Activated CD4-positive, alpha-beta T cell treated with anti-CD3 and anti-CD28 coated beads, Interleukin-2, amount 10 ng/mL, durations not matched to agents 7 days and 5 days (primary cell): ENCODE measurements around the gene ARID1B. TPM values are rescaled to one million over a fixed set of nuclear protein-coding genes. Genes with fewer than 3 reads are reported as not detected.

Experiments
- CTCF ChIA-PET: fragments of 350-600 bp; sonication (Branson Sonifier 250); formaldehyde crosslinking; loops from one replicate; lab custom pipeline; 2021; ENCODE audit warnings: antibody characterized with exemption; lab: Charles Lee
- POLR2A ChIA-PET: fragments of 350-600 bp; sonication (Branson Sonifier 250); formaldehyde crosslinking; loops from one replicate; lab custom pipeline; 2021; ENCODE audit warnings: antibody characterized with exemption; lab: Charles Lee
- DNase-seq: peaks from one replicate; pipeline ENCODE4 v3.0.0-alpha.2; 2020
- H3K27ac Mint-ChIP-seq: one replicate; pipeline ENCODE4 v1.8.0; 2021; ENCODE audit warnings: mild to moderate bottlenecking, moderate library complexity, mixed read lengths
- H3K27me3 Mint-ChIP-seq: one replicate; pipeline ENCODE4 v1.8.0; 2021; ENCODE audit warnings: mixed read lengths
- H3K36me3 Mint-ChIP-seq: one replicate; pipeline ENCODE4 v1.8.0; 2021; ENCODE audit warnings: low read depth, mixed read lengths
- H3K4me1 Mint-ChIP-seq: one replicate; pipeline ENCODE4 v1.8.0; 2021; ENCODE audit warnings: mixed read lengths
- H3K4me3 Mint-ChIP-seq: one replicate; pipeline ENCODE4 v1.8.0; 2021; ENCODE audit warnings: mild to moderate bottlenecking, moderate library complexity, mixed read lengths
- H3K9me3 Mint-ChIP-seq: one replicate; pipeline ENCODE4 v1.8.0; 2021; ENCODE audit warnings: mixed read lengths
- total RNA-seq, 2 experiments: library from RNA; stranded (reverse); gene quantifications; one replicate each; pipeline ENCODE4 v1.2.3, GENCODE V29; 2021

Gene ARID1B
- total RNA-seq, 2 experiments from 2014 or later: 76.8 to 89.6 TPM

DNA sequence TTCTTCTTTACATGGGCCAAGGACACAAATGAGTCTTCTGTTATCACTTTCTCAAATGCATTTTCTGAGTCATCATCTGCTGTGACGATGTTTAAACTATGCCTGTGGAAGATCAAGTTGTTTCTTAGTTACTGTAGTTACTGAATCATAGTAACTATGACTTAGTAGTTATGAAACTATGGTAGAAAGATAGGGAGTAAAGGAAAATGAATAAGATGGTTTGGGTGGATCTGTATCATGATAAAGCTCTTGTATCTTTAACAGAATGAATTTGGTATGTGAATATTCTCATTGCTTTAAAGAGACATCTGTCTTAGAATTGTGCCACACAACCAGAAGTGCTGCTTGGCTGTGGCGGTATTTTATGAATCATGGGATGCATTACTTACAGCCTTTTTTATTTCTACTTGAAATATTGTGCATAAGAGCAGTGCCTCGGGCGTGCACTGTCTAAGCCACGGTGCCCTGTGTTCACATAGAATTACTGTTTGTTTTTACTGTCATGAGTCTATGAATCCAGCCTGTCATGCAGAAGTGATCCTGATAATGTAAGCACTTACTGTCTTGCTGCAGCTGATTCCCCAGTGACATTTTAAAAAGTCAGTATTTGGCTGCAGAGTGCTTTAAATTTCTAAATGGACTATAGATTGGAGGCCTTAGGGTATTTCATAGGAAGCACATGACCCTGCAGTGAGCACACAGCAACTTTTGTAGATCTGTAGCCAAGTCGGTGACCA is 330.9 kb downstream of the ARID1B start:
- no peaks in the 10 kb centered on the region for H3K27me3 Mint-ChIP-seq
- no peak overlapping the region for H3K27ac Mint-ChIP-seq
- H3K9me3 Mint-ChIP-seq: no peaks in the 10 kb centered on the region
- no peak overlapping the region for H3K4me3 Mint-ChIP-seq
- POLR2A ChIA-PET: no interaction called here
- peaks cover 24% of the 10 kb centered on the region for H3K4me1 Mint-ChIP-seq
- peaks cover 22% of the 10 kb centered on the region for H3K36me3 Mint-ChIP-seq
- CTCF ChIA-PET: interaction anchor here (1.1 to 1.2 kb wide), 2 partner anchors 9 to 23 kb away, joined by 3 to 4 read pairs; no protein-coding TSS in a partner anchor
- DNase-seq: no peak

DNA sequence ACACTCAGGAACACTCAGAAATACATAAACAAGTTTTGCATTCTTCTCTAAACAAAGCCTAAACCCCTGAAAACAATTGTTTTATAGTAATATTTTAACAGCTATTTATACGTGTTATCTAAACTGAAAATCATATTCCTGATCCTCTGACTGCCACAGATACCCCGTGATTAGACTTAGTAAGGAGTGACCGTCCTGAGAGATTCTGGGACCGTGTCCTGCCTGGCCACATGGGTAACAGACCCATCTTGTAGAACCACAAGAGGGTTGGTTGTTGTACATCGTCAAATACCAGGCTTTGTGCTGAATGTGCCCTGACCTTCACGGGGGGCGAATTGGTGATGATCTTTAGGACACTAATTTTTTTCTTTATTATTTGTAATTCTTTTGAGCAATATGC is 331.7 kb downstream of the ARID1B start:
- H3K27ac Mint-ChIP-seq: no peak overlapping the region
- POLR2A ChIA-PET: no interaction called here
- CTCF ChIA-PET: interaction anchor here (1.2 kb wide), 1 partner anchor 22 kb away, joined by 4 read pairs; no protein-coding TSS in a partner anchor
- peaks cover 2% of the 10 kb centered on the region for H3K9me3 Mint-ChIP-seq
- no peak overlapping the region for H3K4me3 Mint-ChIP-seq
- H3K27me3 Mint-ChIP-seq: no peaks in the 10 kb centered on the region
- H3K4me1 Mint-ChIP-seq: peaks cover 24% of the 10 kb centered on the region
- H3K36me3 Mint-ChIP-seq: peaks cover 27% of the 10 kb centered on the region
- DNase-seq: no peak

DNA sequence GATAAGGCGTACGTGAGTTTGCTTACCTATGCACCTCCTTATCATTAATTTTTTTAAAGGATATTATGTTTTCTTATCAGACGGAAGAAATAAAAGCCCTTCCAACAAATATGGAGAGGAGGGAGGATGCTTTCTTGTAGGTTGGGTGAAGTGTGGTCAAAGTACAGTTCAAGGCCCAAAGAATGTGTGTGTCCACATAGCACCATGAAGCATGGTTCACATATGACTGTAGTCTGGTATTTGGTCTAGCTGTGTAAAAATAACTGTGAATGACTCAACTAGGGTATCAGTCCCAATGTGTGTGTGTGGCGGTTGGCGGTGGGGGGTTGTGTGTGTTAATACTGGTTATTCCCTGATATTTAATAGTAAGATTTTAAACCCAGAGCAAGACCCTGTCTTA is 333.4 kb downstream of the ARID1B start:
- CTCF ChIA-PET: interaction anchor here (1.8 kb wide), 1 partner anchor 13 kb away, joined by 6 read pairs; no protein-coding TSS in a partner anchor
- Mint-ChIP-seq H3K4me3 (no peak overlapping the region), H3K9me3 (peaks cover 2% of the 10 kb centered on the region), H3K27me3 (no peaks in the 10 kb centered on the region), H3K4me1 (peaks cover 15% of the 10 kb centered on the region), H3K27ac (no peak overlapping the region), H3K36me3 (peaks cover 22% of the 10 kb centered on the region)
- POLR2A ChIA-PET: no interaction called here
- DNase-seq: no peak

DNA sequence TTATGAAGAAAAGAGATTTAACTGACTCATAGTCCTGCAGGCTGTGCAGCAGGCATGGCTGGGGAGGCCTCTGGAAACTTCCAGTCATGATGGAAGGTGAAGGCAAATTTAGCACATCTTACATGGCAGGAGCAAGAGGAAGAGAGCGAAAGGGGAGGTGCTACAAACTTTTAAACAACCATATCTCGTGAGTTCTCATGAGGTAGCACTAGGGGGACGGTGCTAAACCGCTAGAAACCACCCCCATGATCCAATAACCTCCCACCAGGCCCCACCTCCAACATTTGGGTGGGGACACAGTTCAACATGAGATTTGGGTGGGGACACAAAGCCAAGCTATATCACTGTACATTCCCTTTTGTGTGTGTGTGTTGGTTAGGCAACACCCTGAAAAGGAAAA is 336.2 kb downstream of the ARID1B start:
- Mint-ChIP-seq H3K27me3 (no peaks in the 10 kb centered on the region), H3K9me3 (peaks cover 2% of the 10 kb centered on the region), H3K4me3 (no peak overlapping the region), H3K36me3 (peaks cover 22% of the 10 kb centered on the region), H3K4me1 (no peaks in the 10 kb centered on the region), H3K27ac (peak overlapping the region; percentile 72)
- POLR2A ChIA-PET: no interaction called here
- CTCF ChIA-PET: no interaction called here
- no peak for DNase-seq

DNA sequence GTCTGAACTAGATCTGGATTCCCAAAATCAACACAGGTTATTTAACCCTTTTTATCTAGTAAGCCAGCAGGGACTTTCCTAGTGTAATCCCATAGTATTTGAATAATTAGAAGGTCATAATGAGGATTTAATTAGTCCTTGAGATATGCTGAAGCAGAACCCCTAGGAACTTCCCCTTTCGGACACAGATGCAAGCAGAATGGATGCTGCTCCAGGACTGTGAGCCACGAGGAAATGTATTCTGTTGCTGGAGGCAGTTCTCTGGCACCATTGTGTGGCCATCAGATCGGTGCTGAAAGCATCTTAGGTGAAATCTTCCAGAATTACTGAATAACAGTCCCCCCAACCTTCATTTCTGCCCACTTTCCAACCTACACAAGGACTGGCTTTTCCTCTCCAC is 339.2 kb downstream of the ARID1B start:
- DNase-seq: no peak
- H3K9me3 Mint-ChIP-seq: peaks cover 2% of the 10 kb centered on the region
- H3K36me3 Mint-ChIP-seq: peaks cover 17% of the 10 kb centered on the region
- POLR2A ChIA-PET: no interaction called here
- H3K4me3 Mint-ChIP-seq: no peak overlapping the region
- CTCF ChIA-PET: interaction anchor here (1.7 kb wide), 1 partner anchor 8 kb away, joined by 5 read pairs; no protein-coding TSS in a partner anchor
- peaks cover 6% of the 10 kb centered on the region for H3K4me1 Mint-ChIP-seq
- no peak overlapping the region for H3K27ac Mint-ChIP-seq
- H3K27me3 Mint-ChIP-seq: no peaks in the 10 kb centered on the region

DNA sequence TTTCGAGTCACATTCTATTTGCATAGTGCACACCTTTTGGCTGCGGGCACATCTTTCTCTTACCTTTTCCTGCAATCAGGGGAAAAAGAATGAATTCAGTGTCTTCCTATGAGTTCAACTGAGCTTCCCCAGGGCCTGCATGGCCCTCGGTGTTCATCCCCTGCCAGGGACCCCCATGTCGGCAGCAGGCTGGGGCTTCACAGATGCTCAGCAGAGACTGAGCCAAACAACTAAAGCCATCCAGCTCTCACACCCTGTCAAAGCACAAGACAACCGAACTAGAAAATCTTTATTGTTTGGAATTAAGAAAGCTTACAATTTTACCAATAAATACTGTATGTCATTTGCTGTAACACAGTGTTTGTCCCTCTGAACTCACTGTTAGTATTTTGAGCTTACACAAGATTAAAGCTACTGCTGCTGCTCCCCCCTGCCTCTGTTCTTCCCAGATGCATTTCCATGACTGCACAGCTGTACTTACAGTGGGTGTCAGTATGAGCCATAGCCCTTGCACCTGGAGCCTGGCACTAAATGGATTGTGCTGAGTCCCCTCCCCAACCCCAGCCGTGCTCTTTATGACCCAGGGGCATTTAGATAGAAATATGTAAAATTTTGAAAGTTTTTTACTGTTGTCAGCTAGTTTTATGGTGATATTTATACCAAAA is 340.4 kb downstream of the ARID1B start:
- peaks cover 2% of the 10 kb centered on the region for H3K9me3 Mint-ChIP-seq
- CTCF ChIA-PET: interaction anchor here (1.1 kb wide), 1 partner anchor 543 kb away, joined by 3 read pairs; no protein-coding TSS in a partner anchor
- H3K4me1 Mint-ChIP-seq: peaks cover 6% of the 10 kb centered on the region
- POLR2A ChIA-PET: no interaction called here
- H3K36me3 Mint-ChIP-seq: peaks cover 15% of the 10 kb centered on the region
- H3K27me3 Mint-ChIP-seq: no peaks in the 10 kb centered on the region
- DNase-seq: no peak
- no peak overlapping the region for H3K4me3 Mint-ChIP-seq
- no peak overlapping the region for H3K27ac Mint-ChIP-seq

DNA sequence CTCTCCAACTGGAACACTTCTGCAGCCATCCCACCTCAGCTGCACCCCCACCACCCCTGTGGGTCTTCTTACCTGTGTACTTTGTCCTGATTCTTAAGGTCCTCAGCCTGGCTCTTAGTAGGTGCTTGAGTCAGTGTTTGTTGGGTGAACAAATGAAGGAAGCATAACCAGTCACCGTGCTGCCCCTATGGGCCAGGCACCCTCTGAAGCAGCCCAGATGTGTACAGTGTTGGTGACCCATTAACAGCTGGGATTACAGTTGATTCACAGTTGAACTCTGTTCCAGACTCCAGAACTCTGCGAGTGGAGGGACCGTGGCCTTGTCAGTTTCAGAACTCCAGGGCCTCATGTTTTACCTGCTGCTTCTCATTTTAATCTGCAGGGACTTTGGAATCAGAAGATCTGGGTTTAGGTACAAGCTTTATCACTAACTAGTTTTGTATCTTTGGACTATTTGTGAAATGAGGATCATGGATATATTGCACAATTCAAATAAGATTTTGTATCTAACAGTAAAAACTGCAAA is 342.4 kb downstream of the ARID1B start:
- Mint-ChIP-seq H3K4me3 (no peak overlapping the region), H3K27me3 (no peaks in the 10 kb centered on the region), H3K4me1 (peaks cover 6% of the 10 kb centered on the region), H3K27ac (no peak overlapping the region), H3K9me3 (no peaks in the 10 kb centered on the region), H3K36me3 (peaks cover 7% of the 10 kb centered on the region)
- ChIA-PET POLR2A (no interaction called here), CTCF (interaction anchor here (0.5 kb wide), 1 partner anchor 109 kb away, joined by 3 read pairs; no protein-coding TSS in a partner anchor)
- DNase-seq: no peak

DNA sequence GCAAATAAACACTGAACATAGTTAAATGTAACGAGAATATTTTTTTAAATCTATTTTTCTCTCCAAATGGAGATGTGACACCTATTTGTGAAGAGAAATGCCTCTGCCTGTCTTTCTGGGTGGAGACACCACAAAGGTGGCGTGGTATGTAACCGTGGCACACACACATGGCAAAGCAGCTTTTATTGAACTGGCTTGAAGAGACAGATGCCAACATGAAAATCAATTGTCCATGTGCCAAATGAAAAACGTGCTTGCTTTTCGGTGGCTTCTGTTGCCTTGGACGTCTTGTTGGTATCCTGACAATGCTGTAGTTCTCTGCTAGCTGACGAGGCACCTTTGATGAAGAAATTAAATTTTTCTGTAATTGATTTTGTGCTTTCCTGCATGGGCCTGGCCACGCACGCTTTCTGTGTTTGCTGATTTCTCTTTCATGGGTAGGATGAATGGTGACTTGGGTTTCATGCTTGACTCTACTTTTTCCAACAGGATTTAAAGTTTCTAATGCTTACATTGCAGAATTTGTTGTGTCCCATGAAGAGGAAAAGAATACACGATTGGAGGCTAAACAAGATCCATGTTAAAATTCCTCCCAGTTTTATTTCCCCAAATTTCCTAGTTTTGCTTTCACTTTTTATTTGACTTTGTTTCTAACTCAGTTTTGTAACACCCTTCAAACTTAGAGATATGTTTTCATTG is 343.5 kb downstream of the ARID1B start:
- Mint-ChIP-seq H3K9me3 (no peaks in the 10 kb centered on the region), H3K27me3 (no peaks in the 10 kb centered on the region), H3K36me3 (peaks cover 2% of the 10 kb centered on the region), H3K27ac (no peak overlapping the region), H3K4me1 (peaks cover 7% of the 10 kb centered on the region), H3K4me3 (no peak overlapping the region)
- no peak for DNase-seq
- POLR2A ChIA-PET: no interaction called here
- CTCF ChIA-PET: no interaction called here

DNA sequence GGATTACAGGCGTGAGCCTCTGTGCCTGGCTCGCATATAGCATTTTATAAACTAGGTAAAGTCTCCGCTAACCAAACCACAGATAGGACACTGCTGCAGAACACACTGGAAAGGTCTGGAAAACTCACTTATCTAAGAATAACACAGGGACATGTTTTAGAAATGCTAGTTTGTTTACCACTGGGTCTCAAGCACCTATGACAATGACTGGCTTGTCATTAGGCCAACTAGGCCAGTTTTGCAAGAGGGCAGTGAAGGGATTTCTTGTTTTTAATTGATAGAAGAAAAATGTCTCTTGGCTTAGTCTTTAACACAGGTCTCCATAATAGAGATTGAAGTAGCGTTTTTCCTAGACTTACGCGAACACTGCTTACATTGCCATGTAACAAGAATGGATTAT is 344.7 kb downstream of the ARID1B start:
- Mint-ChIP-seq H3K36me3 (peaks cover 2% of the 10 kb centered on the region), H3K27me3 (no peaks in the 10 kb centered on the region), H3K27ac (no peak overlapping the region), H3K4me1 (peaks cover 7% of the 10 kb centered on the region), H3K4me3 (no peak overlapping the region), H3K9me3 (no peaks in the 10 kb centered on the region)
- DNase-seq: no peak
- CTCF ChIA-PET: interaction anchor here (1.7 kb wide), 1 partner anchor 17 kb away, joined by 4 read pairs; no protein-coding TSS in a partner anchor
- POLR2A ChIA-PET: no interaction called here

DNA sequence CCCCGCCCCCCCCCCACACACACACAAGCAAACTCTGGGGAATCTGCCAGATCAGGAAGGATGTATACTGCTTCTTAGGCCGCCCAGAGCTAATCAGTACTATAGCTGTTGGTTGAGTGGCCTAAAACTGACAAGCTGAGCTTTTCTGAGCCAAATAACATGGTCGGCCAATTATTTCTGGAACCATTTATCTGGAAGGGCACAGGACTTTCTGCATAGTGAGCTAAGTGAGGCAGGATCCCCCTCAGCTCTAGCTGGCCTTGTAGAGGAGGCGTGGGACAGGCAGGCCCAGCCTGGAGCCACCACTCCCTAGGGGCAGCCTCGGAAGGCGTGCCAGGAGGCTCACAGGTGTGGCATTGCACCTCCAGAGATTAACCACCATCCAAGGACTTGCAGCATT is 346.1 kb downstream of the ARID1B start:
- H3K27me3 Mint-ChIP-seq: no peaks in the 10 kb centered on the region
- H3K27ac Mint-ChIP-seq: no peak overlapping the region
- DNase-seq: no peak
- no peaks in the 10 kb centered on the region for H3K9me3 Mint-ChIP-seq
- POLR2A ChIA-PET: no interaction called here
- H3K36me3 Mint-ChIP-seq: peaks cover 2% of the 10 kb centered on the region
- H3K4me1 Mint-ChIP-seq: peaks cover 7% of the 10 kb centered on the region
- no peak overlapping the region for H3K4me3 Mint-ChIP-seq
- CTCF ChIA-PET: interaction anchor here (0.5 to 1.7 kb wide), 3 partner anchors 12 to 311 kb away, joined by 3 to 6 read pairs (median 4); no protein-coding TSS in a partner anchor

DNA sequence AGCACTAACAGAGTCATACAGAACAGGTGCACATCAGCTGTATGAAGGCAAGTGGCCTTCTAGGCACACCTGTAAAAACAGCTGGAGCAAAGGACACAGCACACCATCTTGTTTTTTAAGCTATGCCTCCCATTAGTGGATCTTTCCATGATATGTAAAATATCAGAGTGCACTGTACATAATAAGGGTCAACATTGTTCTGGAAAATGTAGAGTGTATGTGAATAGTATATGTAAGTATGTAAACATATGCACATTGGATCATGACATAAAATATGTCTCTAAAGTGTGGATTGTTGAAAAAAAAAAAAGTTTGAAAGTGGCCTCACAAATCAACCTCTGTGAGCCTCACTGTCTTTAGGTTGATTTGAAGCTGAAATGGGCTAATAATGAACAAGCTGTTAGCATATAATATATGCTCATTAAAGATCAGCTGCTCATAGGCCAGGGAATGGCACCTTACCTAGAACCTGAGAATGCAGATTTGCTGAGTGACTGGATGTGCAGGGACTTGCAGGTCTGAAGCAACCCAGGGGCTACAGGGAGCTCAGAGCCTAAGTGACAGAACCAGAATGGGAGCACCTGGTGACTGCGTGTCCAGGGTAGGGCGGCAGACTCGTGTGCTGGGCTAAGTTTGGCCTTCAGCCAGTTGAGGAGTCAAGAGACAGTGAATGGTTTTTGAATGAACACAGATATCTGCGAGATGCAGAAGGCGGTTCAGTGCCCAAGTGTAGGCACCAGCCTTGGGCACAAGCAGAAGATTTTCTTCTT is 347.5 kb downstream of the ARID1B start:
- H3K4me3 Mint-ChIP-seq: no peak overlapping the region
- peaks cover 3% of the 10 kb centered on the region for H3K36me3 Mint-ChIP-seq
- ChIA-PET POLR2A (no interaction called here), CTCF (interaction anchor here (0.6 to 1.7 kb wide), 5 partner anchors 9 to 162 kb away, joined by 3 to 6 read pairs (median 4); no protein-coding TSS in a partner anchor)
- H3K27me3 Mint-ChIP-seq: no peaks in the 10 kb centered on the region
- peaks cover 8% of the 10 kb centered on the region for H3K4me1 Mint-ChIP-seq
- no peaks in the 10 kb centered on the region for H3K9me3 Mint-ChIP-seq
- H3K27ac Mint-ChIP-seq: no peak overlapping the region
- DNase-seq: no peak

DNA sequence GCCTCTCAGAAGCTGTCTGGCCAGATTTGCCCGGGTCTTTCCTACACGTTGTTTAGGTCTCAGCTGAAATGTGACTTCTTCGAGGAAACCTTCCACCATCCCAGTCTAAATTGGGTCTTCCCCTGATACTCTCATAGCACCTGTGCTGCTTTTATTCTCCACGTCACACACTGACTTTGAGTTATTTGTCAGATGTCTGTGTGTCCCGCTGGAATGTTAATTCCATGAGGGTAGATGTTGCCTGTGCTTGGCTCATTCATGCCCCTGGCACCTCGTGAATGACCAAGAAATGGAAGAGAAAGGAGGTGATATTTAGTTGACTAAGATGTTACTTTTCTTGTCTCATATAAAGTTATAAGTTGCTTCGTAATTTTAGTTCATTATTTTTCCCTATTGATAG is 348.4 kb downstream of the ARID1B start:
- H3K9me3 Mint-ChIP-seq: no peaks in the 10 kb centered on the region
- no peak overlapping the region for H3K27ac Mint-ChIP-seq
- peaks cover 8% of the 10 kb centered on the region for H3K4me1 Mint-ChIP-seq
- peaks cover 3% of the 10 kb centered on the region for H3K36me3 Mint-ChIP-seq
- POLR2A ChIA-PET: no interaction called here
- no peak overlapping the region for H3K4me3 Mint-ChIP-seq
- no peaks in the 10 kb centered on the region for H3K27me3 Mint-ChIP-seq
- CTCF ChIA-PET: interaction anchor here (1.7 kb wide), 1 partner anchor 10 kb away, joined by 5 read pairs; no protein-coding TSS in a partner anchor
- no peak for DNase-seq
